HG02938 (cell line): ENCODE results near the gene CUL3.
"Not testable (repeated sequence)": the region's sequence is repeated elsewhere in the genome, so short reads cannot be mapped to it uniquely, and the experiment has no call there.

Experiments
- ATAC-seq: cut with Tn5 transposase; IDR thresholded peaks from one replicate; pipeline ENCODE4 v1.9.1; 2021; ENCODE audit warnings: mild to moderate bottlenecking, moderate library complexity; ENCODE audit not compliant: unreplicated experiment

Gene CUL3

DNA sequence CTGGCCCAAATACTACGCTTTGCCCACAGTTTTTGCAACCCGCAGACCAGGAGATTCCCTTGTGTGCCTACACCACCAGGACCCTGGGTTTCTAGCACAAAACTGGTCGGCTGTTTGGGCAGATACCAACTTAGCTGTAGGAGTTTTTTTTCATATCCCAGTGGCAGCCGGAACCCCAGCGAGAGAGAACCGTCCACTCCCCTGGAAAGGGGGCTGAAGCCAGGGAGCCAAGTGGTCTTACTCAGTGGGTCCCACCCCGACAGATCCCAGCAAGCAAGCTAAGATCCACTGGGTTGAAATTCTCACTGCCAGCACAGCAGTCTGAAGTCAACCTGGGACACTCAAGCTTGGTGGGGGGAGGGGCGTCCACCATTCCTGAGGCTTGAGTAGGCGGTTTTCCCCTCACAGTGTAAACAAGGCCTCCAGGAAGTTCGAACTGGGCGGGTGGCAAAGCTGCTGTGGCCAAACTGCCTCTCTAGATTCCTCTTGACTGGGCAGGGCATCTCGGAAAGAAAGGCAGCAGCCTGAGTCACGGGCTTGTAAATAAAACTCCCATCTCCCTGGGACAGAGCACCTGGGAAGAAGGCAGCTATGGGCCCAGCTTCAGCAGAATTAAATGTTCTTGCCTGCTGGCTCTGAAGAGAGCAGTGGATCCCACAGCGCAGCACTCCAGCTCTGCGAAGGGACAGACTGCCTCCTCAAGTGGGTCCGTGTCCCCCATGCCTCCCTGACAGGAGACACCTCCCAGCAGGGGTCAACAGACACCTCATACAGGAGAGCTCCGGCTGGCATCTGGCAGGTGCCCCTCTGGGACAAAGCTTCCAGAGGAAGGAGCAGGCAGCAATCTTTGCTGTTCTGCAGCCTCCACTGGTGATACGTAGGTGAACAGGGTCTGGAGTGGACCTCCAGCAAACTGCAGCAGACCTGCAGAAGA is 99.8 kb downstream of the CUL3 start:
- not testable (repeated sequence) for ATAC-seq

DNA sequence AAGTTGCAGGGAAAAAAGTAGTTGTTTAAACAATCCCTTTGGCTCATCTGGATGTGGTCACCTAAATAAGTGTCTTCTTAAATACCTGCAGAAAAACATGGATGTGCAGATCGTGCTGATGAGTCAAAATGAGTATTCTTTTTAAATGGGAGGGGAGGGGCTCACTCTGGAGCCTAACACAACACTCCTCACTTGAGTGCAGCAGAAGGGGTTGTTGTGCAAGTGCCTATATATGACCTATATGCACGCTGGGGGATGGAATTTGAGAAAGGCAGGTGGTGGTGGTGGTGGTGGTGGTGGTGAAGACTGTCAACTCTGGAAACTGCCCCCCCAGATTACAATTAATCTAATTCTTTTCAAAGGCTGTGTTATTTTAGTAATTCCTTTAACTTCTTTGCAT is 105.3 kb downstream of the CUL3 start:
- ATAC-seq: no peak

DNA sequence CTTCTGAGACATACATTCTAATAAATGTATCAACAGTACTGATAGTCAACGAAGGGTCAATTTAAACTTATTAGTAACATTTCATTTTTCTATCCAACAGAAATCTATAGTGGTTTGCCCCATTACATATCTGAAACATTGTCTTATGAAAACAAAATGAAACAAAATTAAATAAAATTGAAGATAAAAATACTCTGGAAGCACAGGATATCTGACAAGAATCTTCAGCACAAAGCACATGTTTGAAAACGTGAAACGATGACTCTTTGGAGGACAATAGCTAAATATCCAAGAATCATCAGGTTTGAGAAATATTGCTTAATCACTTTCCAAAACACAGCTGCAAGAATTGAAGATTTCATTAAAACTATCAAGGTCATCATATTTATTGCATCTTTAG is 112.3 kb downstream of the CUL3 start:
- no peak for ATAC-seq

DNA sequence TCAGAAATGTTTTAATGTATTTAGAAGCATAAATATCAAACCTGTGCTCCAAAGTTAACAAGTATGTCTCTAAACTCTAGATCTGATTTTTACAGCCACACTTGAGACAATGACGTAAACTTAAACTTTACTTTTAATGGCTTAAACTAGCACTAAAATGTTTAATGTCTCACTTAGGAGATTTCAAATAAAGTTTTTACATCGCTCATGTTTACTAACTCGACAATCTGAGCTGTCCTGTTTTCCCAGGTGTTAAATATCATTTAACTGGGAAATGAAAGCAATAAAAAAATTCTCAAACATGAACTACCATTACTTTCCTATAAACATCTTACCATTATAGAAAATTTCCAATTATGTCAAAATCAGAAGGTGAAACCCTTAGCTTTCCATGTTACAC is 113.0 kb downstream of the CUL3 start:
- no peak for ATAC-seq

DNA sequence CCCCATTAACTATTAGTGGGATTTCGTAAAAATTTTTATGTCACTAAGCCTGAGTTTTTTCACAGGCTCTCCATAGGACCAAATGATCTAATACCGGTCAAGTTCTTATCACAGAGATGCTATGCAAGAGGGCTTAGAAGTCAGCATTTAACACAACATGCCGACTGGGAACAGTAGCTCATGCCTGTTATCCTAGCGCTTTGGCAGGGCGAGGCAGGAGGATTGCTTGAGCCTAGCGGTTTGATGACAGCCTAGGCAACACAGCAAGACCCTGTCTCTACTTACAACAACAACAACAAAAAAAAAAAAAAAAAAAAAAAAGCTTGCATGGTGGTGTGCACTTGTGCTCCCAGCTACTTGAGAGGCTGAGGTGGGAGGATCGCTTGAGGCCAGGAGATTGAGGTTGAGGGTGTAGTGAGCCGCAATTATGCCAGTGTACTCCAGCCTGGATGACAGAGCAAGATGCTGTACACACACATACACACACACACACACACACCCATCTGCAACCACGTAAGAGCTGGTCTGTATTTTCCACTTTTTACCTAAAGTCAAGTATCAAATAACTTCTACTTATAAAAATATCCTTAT is 115.7 kb downstream of the CUL3 start:
- no peak for ATAC-seq

DNA sequence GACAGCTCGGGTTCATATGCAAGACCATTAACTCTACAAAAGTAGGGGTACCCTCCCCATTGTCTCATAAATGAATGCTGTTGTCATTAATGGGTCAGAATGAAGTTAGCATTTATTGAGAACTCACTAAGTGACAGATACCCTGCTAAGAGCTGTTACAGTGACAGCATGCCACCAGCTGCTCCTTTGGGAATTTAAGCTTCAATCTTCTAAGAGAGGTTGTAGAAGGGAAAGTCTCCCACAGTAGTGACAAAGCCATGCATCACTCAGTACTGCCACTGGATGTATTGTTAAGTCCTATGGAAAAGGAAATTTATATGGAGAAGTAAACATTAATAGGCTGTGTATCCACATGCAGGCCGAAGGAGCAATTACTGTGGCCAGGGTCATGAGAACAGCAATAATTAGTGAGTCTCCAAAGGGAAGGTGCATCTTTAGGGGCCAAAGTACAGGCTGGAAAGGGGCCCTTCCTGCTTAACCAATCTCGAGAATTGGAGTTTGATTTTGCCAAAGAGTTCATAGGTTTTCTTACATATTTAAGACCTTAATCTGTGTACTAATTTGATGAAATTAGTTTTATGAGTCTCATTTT is 118.8 kb downstream of the CUL3 start:
- no peak for ATAC-seq

DNA sequence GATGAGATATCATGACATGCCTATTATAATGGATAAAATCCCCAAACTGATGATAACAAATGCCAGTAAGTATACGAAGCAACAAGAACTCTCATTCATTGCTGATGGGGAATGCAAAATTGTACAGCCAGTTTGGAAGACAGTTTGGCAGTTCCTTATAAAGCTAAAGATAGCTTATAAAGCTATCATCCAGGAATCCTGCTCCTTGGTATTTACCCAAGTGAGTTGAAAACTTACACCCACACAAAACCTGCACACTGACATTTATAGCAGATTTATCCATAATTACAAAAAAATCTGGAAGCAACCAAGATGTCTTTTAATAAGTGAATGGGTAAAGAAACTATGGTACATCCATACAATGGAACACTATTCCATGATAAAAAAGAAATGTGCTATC is 123.8 kb downstream of the CUL3 start:
- ATAC-seq: no peak

DNA sequence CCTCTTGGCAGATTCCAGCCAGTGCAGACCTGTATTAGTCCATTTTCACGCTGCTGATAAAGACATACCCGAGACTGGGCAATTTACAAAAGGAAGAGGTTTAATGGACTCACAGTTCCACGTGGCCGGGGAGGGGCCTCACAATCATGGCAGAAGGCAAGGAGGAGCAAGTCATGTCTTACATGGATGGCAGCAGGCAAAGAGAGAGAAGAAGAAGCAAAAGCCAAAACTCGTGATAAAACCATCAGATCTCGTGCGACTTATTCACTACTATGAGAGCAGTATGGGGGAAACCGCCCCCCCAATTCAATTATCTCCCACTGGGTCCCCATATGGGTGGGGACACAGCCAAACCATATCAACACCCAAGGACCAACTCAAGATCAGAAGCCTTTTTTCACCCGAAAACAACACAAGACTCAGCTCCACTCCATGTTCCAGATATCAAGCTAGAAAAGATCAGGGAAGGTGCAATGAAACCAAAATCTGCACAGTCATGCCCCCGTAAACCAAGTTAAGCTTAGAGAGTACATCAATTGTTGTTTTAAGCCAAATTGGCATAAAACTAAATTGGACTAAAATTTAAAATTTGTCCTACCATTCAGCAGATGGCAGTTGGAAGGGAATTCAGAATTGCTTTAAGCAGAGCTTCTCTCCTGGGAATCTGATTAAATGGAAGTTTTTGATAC is 127.6 kb downstream of the CUL3 start:
- ATAC-seq: no peak

DNA sequence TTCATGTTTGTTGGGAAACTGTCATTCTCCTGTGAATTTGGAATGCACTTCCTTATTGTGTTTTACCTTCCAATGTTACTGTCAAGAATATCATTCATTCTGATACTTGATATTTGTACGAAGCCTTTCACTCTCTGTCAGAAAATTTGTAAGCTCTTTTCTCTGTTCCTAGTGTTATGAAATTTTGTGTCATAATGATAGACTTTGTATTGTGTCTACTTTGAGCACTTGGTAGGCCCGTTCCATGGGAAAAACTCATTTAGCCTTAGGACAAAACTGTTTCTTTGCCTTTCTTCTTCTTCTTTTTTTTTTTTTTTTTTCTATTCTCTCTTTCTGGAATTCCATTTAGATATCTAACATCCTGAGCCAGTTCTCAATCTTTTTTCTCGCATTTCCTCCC is 131.3 kb downstream of the CUL3 start:
- ATAC-seq: no peak

DNA sequence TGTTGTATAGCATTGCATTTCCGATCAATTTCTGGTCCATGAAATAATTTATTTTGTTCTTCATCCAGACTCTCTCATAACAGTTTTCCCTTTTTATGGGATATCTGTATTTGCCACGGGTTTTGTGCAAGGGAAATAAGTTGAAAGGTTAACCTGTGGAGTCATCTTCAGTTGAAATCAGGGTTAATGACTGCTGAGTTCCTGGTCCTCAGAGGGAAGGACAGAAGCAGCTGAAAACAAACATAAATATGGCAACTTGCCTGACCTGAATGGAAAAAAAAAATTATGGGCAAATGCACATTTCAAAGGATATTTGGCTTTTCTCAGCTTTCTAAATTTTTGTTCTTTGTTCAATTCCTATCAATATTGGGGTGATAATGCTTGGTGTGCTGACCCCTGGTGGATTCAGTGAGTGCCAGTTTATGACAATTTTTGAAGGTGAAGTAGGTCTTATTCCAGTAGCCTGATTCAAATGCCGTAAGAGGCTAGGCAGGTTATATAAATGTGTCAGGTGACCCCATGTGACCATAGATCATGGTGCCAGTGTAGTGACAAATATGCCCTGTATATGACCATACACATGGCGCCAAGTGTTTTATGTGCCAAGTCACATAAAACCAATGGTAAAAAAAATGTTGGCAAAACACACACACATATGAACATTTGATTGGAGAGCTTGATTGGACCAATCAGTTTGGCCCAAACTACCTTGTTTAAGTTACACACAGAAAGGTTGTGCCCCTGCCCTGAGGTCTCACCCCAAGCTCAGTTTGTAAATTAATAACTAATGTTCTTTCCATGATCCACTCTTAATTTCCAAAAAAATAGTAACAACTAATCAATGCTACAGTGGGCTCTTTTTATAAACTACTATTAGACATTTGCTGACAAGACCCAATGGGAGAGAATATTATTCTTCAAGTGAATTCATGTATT is 135.7 kb downstream of the CUL3 start:
- ATAC-seq: no peak

DNA sequence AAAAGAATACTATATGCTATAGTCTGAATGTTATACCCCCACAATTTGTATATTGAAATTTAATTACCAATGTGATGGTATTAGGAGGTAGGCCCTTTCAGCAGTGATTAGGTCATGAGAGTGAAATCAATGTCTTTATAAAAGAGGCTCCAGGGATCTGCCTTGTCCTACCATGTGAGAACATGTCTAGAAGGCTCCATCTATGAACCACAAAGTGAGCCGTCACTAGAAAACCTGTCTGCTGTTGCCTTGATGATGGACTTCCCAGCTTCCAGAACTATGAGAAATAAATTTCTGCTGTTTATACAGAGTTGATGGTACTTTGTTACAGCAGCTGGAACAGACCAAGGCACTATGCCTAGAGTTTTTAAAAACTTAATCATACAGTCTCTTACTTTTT is 136.9 kb downstream of the CUL3 start:
- no peak for ATAC-seq

DNA sequence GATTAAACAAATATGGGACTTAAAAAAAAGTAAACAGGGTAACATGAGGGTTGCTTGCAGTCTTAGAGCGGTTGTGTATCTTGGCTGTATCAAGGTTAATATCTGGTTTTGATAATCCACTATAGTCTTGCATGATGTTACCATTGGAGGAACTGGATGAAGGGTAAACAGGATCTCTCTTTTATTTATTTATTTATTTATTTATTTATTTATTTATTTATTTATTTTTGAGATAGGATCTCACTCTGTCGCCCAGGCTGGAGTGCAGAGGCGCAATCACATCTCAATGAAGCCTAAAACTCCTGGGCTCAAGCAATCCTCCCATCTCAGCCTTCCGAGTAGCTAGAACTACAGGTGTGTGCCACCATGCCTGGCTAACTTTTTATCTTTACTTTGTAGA is 140.4 kb downstream of the CUL3 start:
- ATAC-seq: no peak

DNA sequence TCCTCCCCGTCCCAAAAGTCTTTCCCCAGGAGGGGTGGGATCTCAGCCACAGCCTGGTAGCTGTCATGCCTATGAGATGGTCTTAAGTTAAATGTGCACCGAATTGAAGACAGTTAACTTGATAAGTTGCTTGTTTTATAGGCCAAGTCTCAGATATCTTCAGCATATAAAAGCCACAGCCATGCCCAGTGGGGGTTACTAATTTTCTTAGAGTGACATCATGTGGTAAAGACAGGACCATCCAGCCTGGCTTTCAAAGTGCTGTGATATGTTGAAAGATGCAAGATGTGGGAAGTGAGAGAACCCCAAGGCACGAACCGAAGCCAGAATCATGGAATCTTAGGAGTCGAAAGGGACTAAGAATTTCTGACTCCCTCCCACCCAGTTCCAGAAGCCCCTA is 141.1 kb downstream of the CUL3 start:
- no peak for ATAC-seq

DNA sequence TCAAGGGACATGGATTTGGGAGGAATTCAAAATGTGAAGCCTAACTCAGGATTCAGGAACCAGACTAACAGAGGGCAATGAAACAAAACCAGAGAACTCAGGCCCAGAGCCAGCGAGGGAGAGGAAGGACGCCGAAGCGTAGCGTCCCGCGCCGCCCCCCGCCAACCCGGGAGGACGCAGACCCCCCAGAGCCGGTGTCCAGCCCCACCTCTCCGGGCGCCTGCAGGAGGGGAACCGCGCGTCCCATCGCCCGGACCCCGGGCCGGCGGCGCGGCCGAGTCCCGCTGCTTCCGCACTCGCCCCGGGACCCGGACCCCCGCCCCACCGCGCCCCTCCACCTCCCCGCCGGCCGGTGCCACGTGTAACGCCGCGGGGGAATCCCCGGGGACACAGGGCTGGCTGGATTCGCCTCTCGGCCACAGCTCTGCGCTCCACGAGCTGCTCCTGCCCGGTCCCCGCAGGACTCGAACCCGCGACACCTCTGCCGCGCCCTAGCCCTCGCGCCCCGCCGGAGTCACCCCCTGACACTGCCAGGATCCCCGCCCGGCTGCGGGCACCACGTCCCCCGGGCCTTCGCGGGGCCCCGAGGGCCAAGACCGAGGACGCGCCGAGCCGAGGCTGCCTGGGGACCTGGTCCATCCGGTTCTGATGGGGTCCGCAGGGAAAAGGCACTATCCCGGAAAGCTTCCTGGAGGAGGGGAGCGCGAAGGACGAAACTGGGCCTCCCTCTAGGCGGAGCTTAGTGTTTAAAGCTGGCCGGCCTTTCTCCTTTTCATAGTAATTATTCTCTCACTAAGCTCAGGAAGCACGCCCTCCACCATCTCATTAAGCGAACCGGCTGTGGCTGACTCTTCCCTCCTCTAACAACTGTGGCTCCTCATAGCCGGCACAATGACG is 142.8 kb downstream of the CUL3 start:
- ATAC-seq: no peak

DNA sequence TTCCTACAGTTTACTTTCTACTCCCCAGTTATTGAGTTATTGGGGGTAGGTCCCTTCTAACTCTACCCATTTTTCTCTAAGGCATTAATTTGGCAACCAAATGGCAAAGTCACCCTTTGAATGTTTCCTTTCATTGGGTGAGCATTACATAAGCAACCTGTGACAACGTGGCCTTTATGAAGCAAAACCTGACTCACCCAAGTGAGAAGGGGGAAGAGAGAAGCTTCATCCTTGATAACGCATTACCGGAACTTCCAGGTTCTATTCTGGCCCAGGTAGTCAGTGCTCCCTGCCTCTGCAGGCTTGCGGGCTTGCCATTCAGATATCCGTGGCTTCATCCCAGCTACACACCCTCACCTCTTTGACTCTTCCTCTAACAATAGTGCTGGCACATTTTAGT is 144.2 kb downstream of the CUL3 start:
- no peak for ATAC-seq

DNA sequence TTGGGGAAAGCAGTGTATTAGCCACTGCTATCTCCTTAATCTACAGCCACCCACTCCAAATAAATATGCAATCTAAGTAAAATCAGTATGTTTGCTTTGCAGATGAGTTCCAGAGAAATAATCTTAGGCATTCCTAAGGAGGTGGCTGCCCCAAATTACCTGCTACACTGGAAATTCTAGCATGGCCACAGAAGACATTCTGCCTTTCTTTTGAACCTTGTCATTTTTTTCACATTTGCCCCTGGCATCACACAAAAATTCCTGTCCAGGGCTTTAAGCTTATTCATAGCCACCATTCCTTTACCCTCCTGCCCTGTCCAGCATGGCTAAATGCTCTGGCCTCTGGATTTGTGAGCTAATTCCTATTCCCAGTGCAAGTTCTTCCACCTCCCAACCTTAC is 146.4 kb downstream of the CUL3 start:
- ATAC-seq: no peak

DNA sequence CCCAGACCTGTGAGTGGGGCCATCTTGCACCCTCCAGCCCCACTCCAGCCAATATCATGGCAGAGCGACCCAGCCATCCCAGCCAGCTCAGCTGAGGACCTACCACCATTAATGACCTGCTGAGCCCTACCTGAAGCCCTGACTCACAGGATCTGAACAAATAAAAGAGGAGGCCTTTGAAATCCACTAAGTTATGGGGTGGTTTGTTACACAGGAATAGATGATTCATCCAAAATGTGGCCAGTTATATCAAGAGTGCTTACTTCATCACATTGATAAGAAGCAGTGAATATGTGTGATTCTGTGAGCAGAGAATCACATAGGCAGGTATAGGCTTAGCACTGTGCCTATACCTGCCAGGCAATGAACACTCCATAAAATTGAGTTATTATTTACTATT is 148.5 kb downstream of the CUL3 start:
- ATAC-seq: no peak

DNA sequence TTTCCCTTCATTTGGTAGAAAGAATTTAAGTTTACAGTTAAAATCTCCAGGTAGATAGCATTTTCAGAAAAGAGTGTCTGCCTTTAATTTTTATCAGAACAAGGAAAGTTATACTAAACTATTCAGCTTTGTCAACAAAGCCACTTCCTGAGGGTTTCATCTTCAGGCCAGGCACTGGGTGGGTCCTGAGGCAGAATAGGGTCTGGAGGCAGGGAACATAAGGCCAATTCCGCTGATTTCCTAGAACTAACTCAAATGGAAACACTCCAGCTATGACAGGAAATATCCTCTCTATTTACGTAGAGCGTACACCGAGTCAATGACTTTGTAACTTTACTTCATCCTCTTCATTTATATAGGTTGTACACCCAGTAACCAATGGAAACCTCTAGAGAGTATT is 150.5 kb downstream of the CUL3 start:
- no peak for ATAC-seq

DNA sequence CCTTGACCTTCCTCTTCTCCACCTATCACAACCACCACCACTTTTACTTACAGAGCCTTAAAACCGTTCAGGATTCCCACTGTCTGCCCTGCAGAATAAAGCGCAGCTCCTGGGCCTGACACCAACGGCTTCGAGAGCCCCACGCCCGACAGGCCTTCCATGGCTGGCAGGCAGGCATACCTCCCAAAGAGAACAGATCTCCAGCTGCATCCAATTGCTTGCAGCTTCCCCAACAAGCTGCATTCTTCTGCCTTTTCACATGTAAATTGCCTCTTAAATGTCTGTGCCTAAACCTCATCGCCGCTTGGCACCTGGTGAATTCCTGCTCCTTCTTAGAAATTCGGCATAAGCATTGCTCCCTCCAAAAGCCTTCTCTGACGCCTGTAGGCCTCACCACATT is 151.7 kb downstream of the CUL3 start:
- ATAC-seq: no peak
